Immature natural killer cell (primary cell): ENCODE results near the gene ZNF664. TPM values are rescaled to one million over a fixed set of nuclear protein-coding genes. Genes with fewer than 3 reads are reported as not detected.

Experiments
- DNase-seq, 3 donors: peaks; one replicate each; pipeline ENCODE4 v3.0.0; 2022; ENCODE audit warnings: mixed read lengths in 1 of 3
- H3K27ac Mint-ChIP-seq, 6 donors: one replicate each; pipeline ENCODE4 v1.8.0; 2020; ENCODE audit warnings: mixed read lengths in 6 of 6, mild to moderate bottlenecking in 5 of 6, inconsistent platforms in 4 of 6, moderate library complexity in 3 of 6
- H3K27me3 Mint-ChIP-seq, 3 donors: one replicate each; pipeline ENCODE4 v1.8.0; 2020 to 2021; ENCODE audit warnings: low read depth in 3 of 3, mild to moderate bottlenecking in 3 of 3, mixed read lengths in 3 of 3, moderate library complexity in 3 of 3, inconsistent platforms in 1 of 3
- H3K36me3 Mint-ChIP-seq, 3 donors: one replicate each; pipeline ENCODE4 v1.8.0; 2020; ENCODE audit warnings: mixed read lengths in 3 of 3, inconsistent platforms in 2 of 3, mild to moderate bottlenecking in 2 of 3
- H3K4me1 Mint-ChIP-seq, 2 donors: one replicate each; pipeline ENCODE4 v1.8.0; 2020; ENCODE audit warnings: inconsistent platforms in 2 of 2, mild to moderate bottlenecking in 2 of 2, mixed read lengths in 2 of 2, moderate library complexity in 1 of 2
- H3K4me3 Mint-ChIP-seq, 5 donors: one replicate each; pipeline ENCODE4 v1.8.0; 2020; ENCODE audit warnings: mild to moderate bottlenecking in 5 of 5, mixed read lengths in 5 of 5, inconsistent platforms in 3 of 5, moderate library complexity in 3 of 5
- H3K9me3 Mint-ChIP-seq, 6 donors: one replicate each; pipeline ENCODE4 v1.8.0; 2020; ENCODE audit warnings: mild to moderate bottlenecking in 6 of 6, mixed read lengths in 6 of 6, inconsistent platforms in 4 of 6, moderate library complexity in 3 of 6
- polyA plus RNA-seq, 3 donors: library from polyadenylated mRNA; unstranded; fragments of 300-500 nt; fragmentation: Illumina TruSeq; gene quantifications; one replicate each; pipeline ENCODE4 v1.2.3, GENCODE V29; 2021

The ZNF664 gene
- polyA plus RNA-seq, 3 donors from 2014 or later, result 2.1 to 12.9 (median 8.2) TPM

- Mint-ChIP-seq H3K27ac (no peak overlapping the region), H3K4me1 (peaks cover 3 to 9% of the 10 kb centered on the region in 2 donors), H3K27me3 (peaks cover 0 to 1% (median 0%) of the 10 kb centered on the region in 3 donors), H3K9me3 (no peaks in the 10 kb centered on the region), H3K36me3 (peaks cover 0 to 8% (median 0%) of the 10 kb centered on the region in 3 donors), H3K4me3 (no peak overlapping the region)
- DNase-seq, result no peak
Measured at GRCh38 chr12:123957196-123957595, 15.8 kb upstream of the ZNF664 start.

GRCh38 chr12:123958462-123958861 is 14.6 kb upstream of the ZNF664 start:
- Mint-ChIP-seq H3K4me1 (peaks cover 3 to 14% of the 10 kb centered on the region in 2 donors), H3K4me3 (no peak overlapping the region), H3K27me3 (peaks cover 0 to 1% (median 0%) of the 10 kb centered on the region in 3 donors), H3K9me3 (no peaks in the 10 kb centered on the region), H3K27ac (no peak overlapping the region), H3K36me3 (peaks cover 0 to 8% (median 0%) of the 10 kb centered on the region in 3 donors)
- no peak for DNase-seq

GRCh38 chr12:123958876-123959275 is 14.1 kb upstream of the ZNF664 start:
- H3K9me3 Mint-ChIP-seq, result no peaks in the 10 kb centered on the region
- peaks cover 0 to 1% (median 0%) of the 10 kb centered on the region in 3 donors for H3K27me3 Mint-ChIP-seq
- peaks cover 3 to 14% of the 10 kb centered on the region in 2 donors for H3K4me1 Mint-ChIP-seq
- no peak for DNase-seq
- no peak overlapping the region for H3K27ac Mint-ChIP-seq
- peaks cover 0 to 8% (median 0%) of the 10 kb centered on the region in 3 donors for H3K36me3 Mint-ChIP-seq
- H3K4me3 Mint-ChIP-seq, result no peak overlapping the region

- H3K4me1 Mint-ChIP-seq, result peaks cover 3 to 14% of the 10 kb centered on the region in 2 donors
- peaks cover 0 to 8% (median 0%) of the 10 kb centered on the region in 3 donors for H3K36me3 Mint-ChIP-seq
- no peak for DNase-seq
- H3K4me3 Mint-ChIP-seq, result no peak overlapping the region
- H3K27ac Mint-ChIP-seq, result no peak overlapping the region
- no peaks in the 10 kb centered on the region for H3K9me3 Mint-ChIP-seq
- H3K27me3 Mint-ChIP-seq, result peaks cover 0 to 1% (median 0%) of the 10 kb centered on the region in 3 donors
Measured at GRCh38 chr12:123960029-123960735, 12.8 kb upstream of the ZNF664 start.

- no peak overlapping the region for H3K27ac Mint-ChIP-seq
- peaks cover 3 to 14% of the 10 kb centered on the region in 2 donors for H3K4me1 Mint-ChIP-seq
- DNase-seq, result no peak
- peaks cover 0 to 1% (median 0%) of the 10 kb centered on the region in 3 donors for H3K27me3 Mint-ChIP-seq
- H3K36me3 Mint-ChIP-seq, result peaks cover 0 to 8% (median 0%) of the 10 kb centered on the region in 3 donors
- H3K4me3 Mint-ChIP-seq, result no peak overlapping the region
- no peaks in the 10 kb centered on the region for H3K9me3 Mint-ChIP-seq
Measured at GRCh38 chr12:123960856-123961255, 12.2 kb upstream of the ZNF664 start.

- Mint-ChIP-seq H3K9me3 (no peaks in the 10 kb centered on the region), H3K36me3 (peaks cover 0 to 3% (median 0%) of the 10 kb centered on the region in 3 donors), H3K4me1 (peaks cover 3 to 14% of the 10 kb centered on the region in 2 donors), H3K27ac (peak overlapping the region in 1 of 6 donors; percentile 3), H3K4me3 (no peak overlapping the region), H3K27me3 (peaks cover 0 to 1% (median 0%) of the 10 kb centered on the region in 3 donors)
- no peak for DNase-seq
Measured at GRCh38 chr12:123961585-123962345, 11.2 kb upstream of the ZNF664 start.

- Mint-ChIP-seq H3K27ac (peak overlapping the region in 1 of 6 donors; percentile 2), H3K36me3 (peaks cover 0 to 3% (median 0%) of the 10 kb centered on the region in 3 donors), H3K9me3 (no peaks in the 10 kb centered on the region), H3K27me3 (peaks cover 0 to 1% (median 0%) of the 10 kb centered on the region in 3 donors), H3K4me3 (no peak overlapping the region), H3K4me1 (peaks cover 3 to 14% of the 10 kb centered on the region in 2 donors)
- DNase-seq, result no peak
Measured at GRCh38 chr12:123962513-123962912, 10.5 kb upstream of the ZNF664 start.

GRCh38 chr12:123963821-123964220 is 9.2 kb upstream of the ZNF664 start:
- H3K27me3 Mint-ChIP-seq, result peaks cover 0 to 1% (median 0%) of the 10 kb centered on the region in 3 donors
- H3K36me3 Mint-ChIP-seq, result peaks cover 0 to 5% (median 0%) of the 10 kb centered on the region in 3 donors
- no peaks in the 10 kb centered on the region for H3K9me3 Mint-ChIP-seq
- H3K4me1 Mint-ChIP-seq, result peaks cover 3 to 20% of the 10 kb centered on the region in 2 donors
- DNase-seq, result no peak
- no peak overlapping the region for H3K4me3 Mint-ChIP-seq
- no peak overlapping the region for H3K27ac Mint-ChIP-seq

- Mint-ChIP-seq H3K36me3 (peaks cover 0 to 5% (median 0%) of the 10 kb centered on the region in 3 donors), H3K4me1 (peaks cover 10 to 31% of the 10 kb centered on the region in 2 donors), H3K4me3 (no peak overlapping the region), H3K9me3 (no peaks in the 10 kb centered on the region), H3K27me3 (peaks cover 0 to 1% (median 0%) of the 10 kb centered on the region in 3 donors), H3K27ac (no peak overlapping the region)
- DNase-seq, result no peak
Measured at GRCh38 chr12:123965382-123965781, 7.6 kb upstream of the ZNF664 start.

- no peaks in the 10 kb centered on the region for H3K9me3 Mint-ChIP-seq
- H3K27me3 Mint-ChIP-seq, result peaks cover under 1 to 2% (median 2%) of the 10 kb centered on the region in 3 donors
- peaks cover 0 to 5% (median 1%) of the 10 kb centered on the region in 3 donors for H3K36me3 Mint-ChIP-seq
- H3K4me3 Mint-ChIP-seq, result no peak overlapping the region
- DNase-seq, result no peak
- H3K4me1 Mint-ChIP-seq, result peaks cover 17 to 35% of the 10 kb centered on the region in 2 donors
- peak overlapping the region in 1 of 6 donors; percentile 35 for H3K27ac Mint-ChIP-seq
Measured at GRCh38 chr12:123966596-123966995, 6.4 kb upstream of the ZNF664 start.

- Mint-ChIP-seq H3K27me3 (peaks cover 3 to 5% (median 4%) of the 10 kb centered on the region in 3 donors), H3K27ac (peak overlapping the region in 1 of 6 donors; percentile 19), H3K4me1 (peaks cover 19 to 38% of the 10 kb centered on the region in 2 donors), H3K9me3 (no peaks in the 10 kb centered on the region), H3K4me3 (no peak overlapping the region), H3K36me3 (peaks cover 0 to 5% (median 3%) of the 10 kb centered on the region in 3 donors)
- DNase-seq, result no peak
Measured at GRCh38 chr12:123967121-123967586, 5.9 kb upstream of the ZNF664 start.

- peak overlapping the region; percentile 87 to 98 (median 94) for H3K27ac Mint-ChIP-seq
- no peak for DNase-seq
- H3K4me3 Mint-ChIP-seq, result peak overlapping the region; percentile 93 to 98 (median 97)
- H3K36me3 Mint-ChIP-seq, result peaks cover 3 to 15% (median 6%) of the 10 kb centered on the region in 3 donors
- peaks cover 0 to 3% (median 0%) of the 10 kb centered on the region in 6 donors for H3K9me3 Mint-ChIP-seq
- peaks cover 7 to 15% (median 7%) of the 10 kb centered on the region in 3 donors for H3K27me3 Mint-ChIP-seq
- H3K4me1 Mint-ChIP-seq, result peaks cover 31 to 48% of the 10 kb centered on the region in 2 donors
Measured at GRCh38 chr12:123971449-123971769, 1.6 kb upstream of the ZNF664 start.

- peaks cover 7 to 15% (median 7%) of the 10 kb centered on the region in 3 donors for H3K27me3 Mint-ChIP-seq
- H3K4me1 Mint-ChIP-seq, result peaks cover 31 to 48% of the 10 kb centered on the region in 2 donors
- DNase-seq, result peak; percentile 22 to 29 (median 28)
- H3K4me3 Mint-ChIP-seq, result peak overlapping the region; percentile 93 to 98 (median 97)
- peaks cover 3 to 15% (median 6%) of the 10 kb centered on the region in 3 donors for H3K36me3 Mint-ChIP-seq
- peaks cover 0 to 3% (median 0%) of the 10 kb centered on the region in 6 donors for H3K9me3 Mint-ChIP-seq
- peak overlapping the region; percentile 87 to 98 (median 94) for H3K27ac Mint-ChIP-seq
Measured at GRCh38 chr12:123971770-123972456, 1.1 kb upstream of the ZNF664 start.
